Calu3 (cell line): Measurements from ENCODE around the gene CTIF. TPM values are rescaled to one million over a fixed set of nuclear protein-coding genes. Genes with fewer than 3 reads are reported as not detected.

Experiments
- BruUV-seq: library from RNA; stranded (reverse); fragments of 400-500 nt; replicated peaks from 2 replicates; lab custom pipeline; 2021; lab: Mats Ljungman, UMichigan
- CTCF ChIA-PET: fragments of 300-600 bp; sonication (Branson Sonifier 250); formaldehyde crosslinking; loops from one replicate; lab custom pipeline; 2022; ENCODE audit warnings: antibody characterized with exemption; lab: Charles Lee
- DNase-seq: peaks from one replicate; pipeline ENCODE4 v3.0.0; 2022
- H3K27ac Mint-ChIP-seq: one replicate; pipeline ENCODE4 v1.8.0; 2022; ENCODE audit warnings: mixed read lengths; ENCODE audit not compliant: unreplicated experiment
- H3K27me3 Mint-ChIP-seq: one replicate; pipeline ENCODE4 v1.8.0; 2022; ENCODE audit warnings: mixed read lengths; ENCODE audit not compliant: unreplicated experiment
- H3K36me3 Mint-ChIP-seq: one replicate; pipeline ENCODE4 v1.8.0; 2022; ENCODE audit warnings: mild to moderate bottlenecking, moderate library complexity, mixed read lengths; ENCODE audit not compliant: insufficient read depth, unreplicated experiment
- H3K4me1 Mint-ChIP-seq: one replicate; pipeline ENCODE4 v1.8.0; 2022; ENCODE audit warnings: mild to moderate bottlenecking, low read depth, mixed read lengths; ENCODE audit not compliant: unreplicated experiment
- H3K4me3 Mint-ChIP-seq: one replicate; pipeline ENCODE4 v1.8.0; 2022; ENCODE audit warnings: mild to moderate bottlenecking, low read depth, moderate library complexity, mixed read lengths; ENCODE audit not compliant: unreplicated experiment
- H3K9me3 Mint-ChIP-seq: one replicate; pipeline ENCODE4 v1.8.0; 2022; ENCODE audit warnings: low read depth, mixed read lengths; ENCODE audit not compliant: unreplicated experiment
- CTCF ChIP-seq: fragments of 200-600 bp; IDR thresholded peaks from one replicate; pipeline ENCODE4 v1.8.0; 2022; ENCODE audit warnings: antibody characterized with exemption; ENCODE audit not compliant: unreplicated experiment
- intact Hi-C: fragments of 100-400 bp; cut with micrococcal nuclease; formaldehyde crosslinking; loops from one replicate; pipeline ENCODE4 v1.10.0; 2022; ENCODE audit not compliant: unreplicated experiment
- total RNA-seq: library from RNA; stranded (reverse); gene quantifications from 2 replicates; pipeline ENCODE4 v1.2.3, GENCODE V29; 2022

The CTIF gene
- total RNA-seq, 1 experiment from 2014 or later, result 40.8 TPM

GRCh38 chr18:48843162-48843561 is 304.3 kb downstream of the CTIF start:
- BruUV-seq, result no TSS peak
- peaks cover 10% of the 10 kb centered on the region for H3K9me3 Mint-ChIP-seq
- H3K4me1 Mint-ChIP-seq, result peaks cover 10% of the 10 kb centered on the region
- TF ChIP-seq CTCF, result no peak
- CTCF ChIA-PET, result interaction anchor here (0.6 kb wide), 3 partner anchors 37 to 421 kb away, joined by 4 to 6 read pairs (median 5); no protein-coding TSS in a partner anchor
- intact Hi-C loops, result no loop called here
- no peaks in the 10 kb centered on the region for H3K27me3 Mint-ChIP-seq
- H3K27ac Mint-ChIP-seq, result no peak overlapping the region
- no peak for DNase-seq
- H3K4me3 Mint-ChIP-seq, result no peak overlapping the region
- H3K36me3 Mint-ChIP-seq, result no peaks in the 10 kb centered on the region

GRCh38 chr18:48843596-48843995 is 304.8 kb downstream of the CTIF start:
- BruUV-seq, result no TSS peak
- Mint-ChIP-seq H3K9me3 (peaks cover 10% of the 10 kb centered on the region), H3K27ac (no peak overlapping the region), H3K36me3 (no peaks in the 10 kb centered on the region), H3K4me3 (no peak overlapping the region), H3K27me3 (no peaks in the 10 kb centered on the region), H3K4me1 (peaks cover 9% of the 10 kb centered on the region)
- TF ChIP-seq CTCF, result no peak
- no peak for DNase-seq
- intact Hi-C loops, result no loop called here
- CTCF ChIA-PET, result interaction anchor here (0.6 kb wide), 1 partner anchor 40 kb away, joined by 6 read pairs; no protein-coding TSS in a partner anchor

- Mint-ChIP-seq H3K9me3 (peaks cover 10% of the 10 kb centered on the region), H3K4me3 (no peak overlapping the region), H3K4me1 (peaks cover 2% of the 10 kb centered on the region), H3K27ac (no peak overlapping the region), H3K27me3 (no peaks in the 10 kb centered on the region), H3K36me3 (no peaks in the 10 kb centered on the region)
- CTCF ChIA-PET, result no interaction called here
- no peak for TF ChIP-seq CTCF
- no peak for DNase-seq
- intact Hi-C loops, result no loop called here
- no TSS peak for BruUV-seq
These were observed 305.4 kb downstream of the CTIF start for GRCh38 chr18:48844271-48844670.

GRCh38 chr18:48845174-48845573 is 306.3 kb downstream of the CTIF start:
- Mint-ChIP-seq H3K9me3 (peaks cover 10% of the 10 kb centered on the region), H3K4me1 (no peaks in the 10 kb centered on the region), H3K36me3 (no peaks in the 10 kb centered on the region), H3K27ac (no peak overlapping the region), H3K27me3 (no peaks in the 10 kb centered on the region), H3K4me3 (no peak overlapping the region)
- DNase-seq, result no peak
- TF ChIP-seq CTCF, result no peak
- CTCF ChIA-PET, result no interaction called here
- intact Hi-C loops, result no loop called here
- no TSS peak for BruUV-seq
